ENCODE measurements around the gene UEVLD. TPM values are rescaled to one million over a fixed set of nuclear protein-coding genes. Genes with fewer than 3 reads are reported as not detected.

UEVLD gene
- total RNA-seq, 2 experiments from 2014 or later: 23.3 to 26.1 TPM

- DNase-seq: no peak
- POLR2A ChIA-PET: no interaction called here
- Mint-ChIP-seq H3K36me3 (ENCODE audit: low read depth) (peaks cover 29% of the 10 kb centered on the region), H3K27ac (no peak overlapping the region), H3K4me1 (no peaks in the 10 kb centered on the region), H3K4me3 (no peak overlapping the region), H3K9me3 (no peaks in the 10 kb centered on the region), H3K27me3 (no peaks in the 10 kb centered on the region)
- CTCF ChIA-PET: interaction anchor here (1.2 kb wide), 1 partner anchor 272 kb away, joined by 3 read pairs; no protein-coding TSS in a partner anchor
These were observed 96.6 kb downstream of the UEVLD start for GRCh38 chr11:18491924-18492323.

GRCh38 chr11:18490736-18491485 is 97.6 kb downstream of the UEVLD start:
- no peak for DNase-seq
- no peak overlapping the region for H3K27ac Mint-ChIP-seq
- H3K27me3 Mint-ChIP-seq: no peaks in the 10 kb centered on the region
- POLR2A ChIA-PET: no interaction called here
- CTCF ChIA-PET: interaction anchor here (0.7 to 1.2 kb wide), 3 partner anchors 247 to 284 kb away, joined by 3 to 4 read pairs (median 3); no protein-coding TSS in a partner anchor
- H3K36me3 Mint-ChIP-seq (ENCODE audit: low read depth): peaks cover 32% of the 10 kb centered on the region
- no peak overlapping the region for H3K4me3 Mint-ChIP-seq
- no peaks in the 10 kb centered on the region for H3K9me3 Mint-ChIP-seq
- no peaks in the 10 kb centered on the region for H3K4me1 Mint-ChIP-seq

- CTCF ChIA-PET: no interaction called here
- H3K4me3 Mint-ChIP-seq: no peak overlapping the region
- peaks cover 30% of the 10 kb centered on the region for H3K36me3 Mint-ChIP-seq (ENCODE audit: low read depth)
- no peak overlapping the region for H3K27ac Mint-ChIP-seq
- no peaks in the 10 kb centered on the region for H3K4me1 Mint-ChIP-seq
- H3K9me3 Mint-ChIP-seq: no peaks in the 10 kb centered on the region
- no peaks in the 10 kb centered on the region for H3K27me3 Mint-ChIP-seq
- POLR2A ChIA-PET: no interaction called here
- no peak for DNase-seq
These were observed 98.2 kb downstream of the UEVLD start for GRCh38 chr11:18490319-18490718.

- Mint-ChIP-seq H3K36me3 (ENCODE audit: low read depth) (peaks cover 63% of the 10 kb centered on the region), H3K27me3 (no peaks in the 10 kb centered on the region), H3K4me3 (no peak overlapping the region), H3K27ac (no peak overlapping the region), H3K9me3 (no peaks in the 10 kb centered on the region), H3K4me1 (no peaks in the 10 kb centered on the region)
- POLR2A ChIA-PET: no interaction called here
- CTCF ChIA-PET: no interaction called here
- DNase-seq: no peak
These were observed 102.5 kb downstream of the UEVLD start for GRCh38 chr11:18485913-18486528.

Other genes starting within 250 kb of the UEVLD start
- gene LDHA, start 194.2 kb downstream of the UEVLD start, total RNA-seq: 100 to 1,000 TPM; 949 to 971 TPM
- not detected for gene LDHC, start 176.4 kb downstream of the UEVLD start, total RNA-seq
- not detected for gene LDHAL6A, start 132.9 kb downstream of the UEVLD start, total RNA-seq
- 10 to 100 TPM; 40.4 to 44.2 TPM for gene TSG101, start 61.8 kb downstream of the UEVLD start, total RNA-seq
- 1 to 10 TPM; 1.3 to 2.1 TPM for gene MISFA, start 11.1 kb upstream of the UEVLD start, total RNA-seq
- gene SPTY2D1, start 45.6 kb upstream of the UEVLD start, total RNA-seq: 10 to 100 TPM; 30.8 to 32.8 TPM
- gene TMEM86A, start 110.0 kb upstream of the UEVLD start, total RNA-seq: 1 to 10 TPM; 1.8 to 2.4 TPM
- gene IGSF22, start 137.5 kb upstream of the UEVLD start, total RNA-seq: 1 to 10 TPM in 1 of 2 experiments, under 1 TPM in 1; 0.50 to 2.7 TPM
- gene PTPN5, start 203.1 kb upstream of the UEVLD start, total RNA-seq: not detected